Lung (tissue), 12 donors: ENCODE data around the gene KCNJ14. TPM values are rescaled to one million over a fixed set of nuclear protein-coding genes. Genes with fewer than 3 reads are reported as not detected.

Experiments used
- ATAC-seq: fragments of 200-7000 bp; cut with Tn5 transposase; one replicate; pipeline ENCODE4 v1.9.1; 2020; ENCODE audit warnings: moderate number of reproducible peaks; ENCODE audit not compliant: insufficient read depth, low FRiP score
- DNase-seq, 3 donors: peaks; one replicate each; pipeline ENCODE4 v3.0.0-alpha.2; 2013 to 2017
- H3K27ac ChIP-seq, 2 donors: one replicate each; pipeline ENCODE4 v1.5.1; 2013; ENCODE audit warnings: mild to moderate bottlenecking in 2 of 2, moderate library complexity in 2 of 2, control low read depth in 1 of 2, inconsistent platforms in 1 of 2, low read depth in 1 of 2, low read length in 1 of 2
- H3K27me3 ChIP-seq, 3 donors: one replicate each; pipeline ENCODE4 v1.5.1; 2013; ENCODE audit warnings: low read length in 2 of 3; ENCODE audit not compliant: control insufficient read depth in 3 of 3, insufficient read depth in 3 of 3
- H3K36me3 ChIP-seq, 4 donors: one replicate each; pipeline ENCODE4 v1.5.1; 2013; ENCODE audit warnings: low read length in 4 of 4, mild to moderate bottlenecking in 1 of 4, moderate library complexity in 1 of 4; ENCODE audit not compliant: control insufficient read depth in 4 of 4, insufficient read depth in 4 of 4
- H3K4me1 ChIP-seq, 5 donors: one replicate each; pipeline ENCODE4 v1.5.1; 2013; ENCODE audit warnings: low read length in 5 of 5, mild to moderate bottlenecking in 2 of 5, moderate library complexity in 1 of 5; ENCODE audit not compliant: control insufficient read depth in 5 of 5, insufficient read depth in 5 of 5
- H3K4me3 ChIP-seq: one replicate; pipeline ENCODE4 v1.5.1; 2013; ENCODE audit warnings: mild to moderate bottlenecking, control low read depth, moderate library complexity
- H3K9ac ChIP-seq, 2 donors: one replicate each; pipeline ENCODE4 v1.5.1; 2013; ENCODE audit warnings: low read length in 2 of 2, control low read depth in 1 of 2; ENCODE audit not compliant: insufficient read depth in 1 of 2
- H3K9me3 ChIP-seq, 4 donors: one replicate each; pipeline ENCODE4 v1.5.1; 2013; ENCODE audit warnings: low read length in 3 of 4, mild to moderate bottlenecking in 1 of 4, moderate library complexity in 1 of 4; ENCODE audit not compliant: control insufficient read depth in 4 of 4, insufficient read depth in 3 of 4
- CTCF ChIP-seq: IDR thresholded peaks from 2 replicates; pipeline ENCODE4 v1.5.1; 2012; ENCODE audit warnings: mild to moderate bottlenecking; ENCODE audit errors: control extremely low read depth, extremely low read depth
- WGBS, 2 donors: extraction: QIAGEN DNeasy Blood & Tissue Kit; methylation state at CpG; one replicate each; pipeline ENCODE4 v1.1.7; 2013; 5-methylcytosine and 5-hydroxymethylcytosine counted together
- polyA plus RNA-seq, 2 donors: library from polyadenylated mRNA; stranded (reverse); fragments of 200-250 nt; gene quantifications; one replicate each; pipeline ENCODE4 v1.2.1, GENCODE V29; 2013
- total RNA-seq, 2 donors: library from RNA; depleted of rRNA in 1 of 2; stranded (reverse); fragments of >200 nt in 1 of 2; gene quantifications; one replicate each; pipeline ENCODE4 v1.2.1, GENCODE V29; 2014 to 2021
- donor health status: control.
- donor health status: control.
- donor health status: Bipolar disorder and iron deficiency.
- donor health status: healthy.
- donor health status: DM: yes; HTN: yes; CAD: no.

The KCNJ14 gene
- total and polyA plus RNA-seq, 4 donors: 0.21 to 0.83 (median 0.59) TPM

GRCh38 chr19:48500830-48501493 is 45.6 kb downstream of the KCNJ14 start:
- H3K9ac ChIP-seq: no peak overlapping the region
- peak overlapping the region; percentile 38 for H3K4me3 ChIP-seq
- H3K27me3 ChIP-seq: peaks cover 0 to 11% (median 5%) of the 10 kb centered on the region in 3 donors
- no peak for TF ChIP-seq CTCF
- H3K9me3 ChIP-seq: peaks cover 0 to 6% (median 0%) of the 10 kb centered on the region in 4 donors
- H3K27ac ChIP-seq: peak overlapping the region in 1 of 2 donors; percentile 24
- ATAC-seq (no peak), DNase-seq (no peak)
- H3K36me3 ChIP-seq: no peaks in the 10 kb centered on the region
- peaks cover 0 to 8% (median 0%) of the 10 kb centered on the region in 5 donors for H3K4me1 ChIP-seq
- 44 to 53% methylated on average over 32 of the region's 32 CpGs for WGBS, 2 donors

- Histone ChIP-seq H3K27me3 (peaks cover 0 to 11% (median 5%) of the 10 kb centered on the region in 3 donors), H3K9ac (no peak overlapping the region), H3K4me1 (peaks cover 0 to 8% (median 0%) of the 10 kb centered on the region in 5 donors), H3K9me3 (peaks cover 0 to 6% (median 0%) of the 10 kb centered on the region in 4 donors), H3K36me3 (no peaks in the 10 kb centered on the region), H3K4me3 (peak overlapping the region; percentile 38), H3K27ac (peak overlapping the region in 1 of 2 donors; percentile 21)
- peak; percentile 89 for ATAC-seq
- no peak for TF ChIP-seq CTCF
- WGBS, 2 donors: 0 to 5% methylated on average over 18 to 20 of the region's 20 CpGs
- DNase-seq: peak; percentile 82 to 91 (median 90)
Observed at GRCh38 chr19:48501494-48502349, 46.3 kb downstream of the KCNJ14 start.

GRCh38 chr19:48502350-48503018 is 47.1 kb downstream of the KCNJ14 start:
- H3K27ac ChIP-seq: peak overlapping the region in 1 of 2 donors; percentile 55
- no peak for TF ChIP-seq CTCF

More at GRCh38 chr19:48502350-48503018, 47.1 kb downstream of the KCNJ14 start:
- Histone ChIP-seq H3K4me3 (no peak overlapping the region), H3K27me3 (peaks cover 0 to 7% (median 5%) of the 10 kb centered on the region in 3 donors), H3K4me1 (peaks cover 0 to 6% (median 0%) of the 10 kb centered on the region in 5 donors), H3K9ac (no peak overlapping the region), H3K36me3 (no peaks in the 10 kb centered on the region), H3K9me3 (peaks cover 0 to 6% (median 0%) of the 10 kb centered on the region in 4 donors)
- WGBS, 2 donors: 29 to 31% methylated on average over 27 of the region's 27 CpGs
- DNase-seq (no peak), ATAC-seq (no peak)
